ENCODE data around the gene AP2A1.
A peak's percentile ranks its signal among the peaks of the same experiment; 100 is the strongest.

Gene AP2A1

DNA sequence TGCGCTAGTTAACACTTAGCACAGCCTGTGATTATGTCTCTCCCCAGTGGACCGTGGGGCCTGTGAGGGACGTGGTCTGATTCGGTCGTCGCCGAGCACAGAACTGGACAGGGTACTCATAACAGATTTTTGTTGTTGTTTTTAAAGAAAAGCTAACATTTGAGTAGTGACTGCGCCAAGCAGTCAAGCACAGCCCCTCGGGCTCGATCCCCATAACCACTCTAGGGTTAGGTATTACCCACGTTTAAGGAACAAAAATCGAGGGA is 83.4 kb downstream of the AP2A1 start:
- Histone ChIP-seq H2AFZ (ENCODE audit: low read length, unreplicated experiment) (peak overlapping the region; percentile 14), H3K27me3 (ENCODE audit: insufficient read depth, low read length) (no peaks in the 10 kb centered on the region), H3K27ac (ENCODE audit: low read depth, low read length) (peak overlapping the region; percentile 97; the same call in 1 of the 2 replicates), H3K4me3 (ENCODE audit: low read depth, low read length) (peak overlapping the region; percentile 96), H3K4me1 (ENCODE audit: control insufficient read depth, insufficient read depth, low read length, unreplicated experiment) (peaks cover 18% of the 10 kb centered on the region), H3K36me3 (ENCODE audit: insufficient read depth, low read length) (no peaks in the 10 kb centered on the region), H3K79me2 (ENCODE audit: control insufficient read depth, insufficient read depth, low read length, unreplicated experiment) (peaks cover 26% of the 10 kb centered on the region)

DNA sequence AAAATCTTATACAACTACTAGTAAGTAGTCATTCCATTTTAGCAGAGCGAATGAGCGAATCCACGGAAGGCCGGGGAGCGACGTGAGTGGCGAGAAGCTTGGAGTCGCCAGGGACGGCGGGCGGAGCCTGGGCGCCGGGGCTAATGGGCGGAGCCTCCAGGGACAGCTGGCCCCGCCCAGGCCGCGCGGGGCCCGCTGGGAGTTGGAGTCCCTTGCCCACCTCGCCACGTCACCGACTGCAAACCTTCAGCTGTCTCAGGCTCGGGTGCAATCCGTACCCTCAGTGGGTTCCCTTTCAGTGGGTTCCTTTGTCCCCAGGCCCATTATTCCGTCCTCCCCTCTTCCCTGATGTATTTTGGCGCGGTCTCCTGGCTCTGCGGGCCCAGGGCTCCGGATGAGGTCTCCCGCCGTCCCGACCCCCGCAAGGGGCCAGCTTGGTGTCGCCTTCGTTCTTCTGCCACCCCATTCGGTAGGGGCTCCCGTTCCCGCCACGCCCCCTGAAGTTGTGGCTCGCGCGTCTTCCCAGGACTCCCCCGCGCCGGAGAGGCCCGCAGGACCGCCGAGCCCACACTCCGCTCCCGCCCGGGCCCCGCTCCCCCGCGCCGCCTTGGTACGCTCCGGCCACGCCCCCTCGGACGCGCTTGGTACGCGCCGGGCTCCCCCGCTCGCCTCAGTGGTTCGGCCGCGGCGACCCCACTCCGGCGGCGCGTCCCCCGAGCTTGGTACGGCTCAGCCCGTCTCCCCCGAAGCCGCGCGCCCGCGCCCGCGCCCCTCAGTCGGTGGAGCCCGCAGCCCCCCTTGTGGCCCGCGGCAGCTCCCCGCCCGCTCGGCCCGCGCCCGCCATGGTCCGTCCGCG is 83.9 kb downstream of the AP2A1 start, which contains the start of gene PTOV1:
Gene PTOV1 (plus strand): TSS at position 673 of the 856 bp plus-strand sequence.
- Histone ChIP-seq H3K79me2 (ENCODE audit: control insufficient read depth, insufficient read depth, low read length, unreplicated experiment) (peaks cover 26% of the 10 kb centered on the region), H3K36me3 (ENCODE audit: insufficient read depth, low read length) (no peaks in the 10 kb centered on the region), H3K27ac (ENCODE audit: low read depth, low read length) (peak within 1 kb of the TSS; percentile 97), H3K27me3 (ENCODE audit: insufficient read depth, low read length) (no peaks in the 10 kb centered on the region), H3K4me3 (ENCODE audit: low read depth, low read length) (peak within 1 kb of the TSS; percentile 96), H2AFZ (ENCODE audit: low read length, unreplicated experiment) (peak within 1 kb of the TSS; percentile 89), H3K4me1 (ENCODE audit: control insufficient read depth, insufficient read depth, low read length, unreplicated experiment) (peaks cover 18% of the 10 kb centered on the region)

DNA sequence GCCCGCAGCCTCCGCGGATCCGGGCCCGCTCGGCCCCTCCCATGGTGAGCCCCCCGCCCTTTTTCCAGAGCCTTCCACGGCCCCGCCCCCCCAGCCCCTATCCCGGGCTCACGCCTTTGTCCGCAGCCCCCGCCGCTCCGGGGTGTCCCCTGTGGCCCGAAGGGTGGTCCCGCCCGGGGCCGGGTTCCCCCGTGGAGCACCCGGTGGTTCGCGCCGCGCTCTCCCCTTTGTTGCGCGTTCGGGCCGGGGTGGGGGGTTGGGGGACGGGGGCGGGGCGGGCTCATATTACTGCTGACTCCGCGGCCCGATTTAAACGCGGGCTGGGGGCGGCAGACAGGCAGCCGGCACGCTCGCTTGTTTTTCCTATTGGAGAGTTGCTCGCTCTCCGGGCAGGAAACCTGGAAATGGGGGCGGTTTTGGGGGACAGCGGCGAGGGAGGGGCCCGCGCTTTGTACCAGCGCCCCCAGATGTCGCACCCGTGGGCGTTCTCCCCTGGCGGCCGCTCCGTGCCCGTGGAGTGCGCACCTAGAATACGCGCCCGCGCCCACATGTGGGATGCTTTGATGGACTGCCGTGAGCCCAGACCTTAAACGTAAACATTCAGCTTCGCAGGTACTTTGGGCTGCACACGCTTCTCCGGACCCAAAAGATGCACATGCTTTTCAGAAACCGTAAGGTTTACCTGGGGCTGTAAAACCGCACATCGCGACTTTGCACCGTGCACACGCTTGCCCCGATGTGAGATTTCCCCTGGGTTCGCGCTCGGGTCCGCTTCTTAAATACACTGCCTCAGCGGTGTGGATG is 84.9 kb downstream of the AP2A1 start:
- H3K79me2 ChIP-seq (ENCODE audit: control insufficient read depth, insufficient read depth, low read length, unreplicated experiment): peaks cover 26% of the 10 kb centered on the region
- peak overlapping the region; percentile 96 for H3K4me3 ChIP-seq (ENCODE audit: low read depth, low read length)
- H3K27ac ChIP-seq (ENCODE audit: low read depth, low read length): peak overlapping the region; percentile 97; the same call in 1 of the 2 replicates
- peaks cover 18% of the 10 kb centered on the region for H3K4me1 ChIP-seq (ENCODE audit: control insufficient read depth, insufficient read depth, low read length, unreplicated experiment)
- no peaks in the 10 kb centered on the region for H3K27me3 ChIP-seq (ENCODE audit: insufficient read depth, low read length)
- H3K36me3 ChIP-seq (ENCODE audit: insufficient read depth, low read length): no peaks in the 10 kb centered on the region
- H2AFZ ChIP-seq (ENCODE audit: low read length, unreplicated experiment): no peak overlapping the region

DNA sequence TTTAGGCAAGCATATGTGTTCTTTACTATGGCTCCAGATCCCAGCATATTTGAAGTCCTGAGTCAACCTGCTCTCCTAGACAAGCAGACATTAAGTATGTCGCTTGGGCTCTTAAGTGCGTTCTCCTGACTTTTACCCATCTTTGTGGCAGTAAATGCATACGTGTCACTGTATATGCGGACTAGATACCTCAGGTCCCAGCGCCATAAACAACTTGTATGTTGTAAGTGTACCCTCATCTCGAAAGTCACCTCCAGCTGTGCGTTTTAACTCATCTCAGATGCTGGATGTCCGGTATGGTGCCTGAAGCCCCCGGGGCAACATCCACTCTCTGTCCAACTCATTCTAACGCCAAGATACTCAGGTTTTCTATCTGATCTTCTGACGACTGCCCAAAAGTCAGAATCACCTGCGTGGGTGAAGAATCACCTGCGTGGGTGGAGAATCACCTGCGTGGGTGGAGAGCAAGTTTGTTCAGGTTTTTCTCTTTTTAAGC is 85.9 kb downstream of the AP2A1 start:
- Histone ChIP-seq H3K4me1 (ENCODE audit: control insufficient read depth, insufficient read depth, low read length, unreplicated experiment) (peaks cover 18% of the 10 kb centered on the region), H3K36me3 (ENCODE audit: insufficient read depth, low read length) (no peaks in the 10 kb centered on the region), H3K4me3 (ENCODE audit: low read depth, low read length) (peak overlapping the region; percentile 96), H2AFZ (ENCODE audit: low read length, unreplicated experiment) (no peak overlapping the region), H3K79me2 (ENCODE audit: control insufficient read depth, insufficient read depth, low read length, unreplicated experiment) (peaks cover 26% of the 10 kb centered on the region), H3K27ac (ENCODE audit: low read depth, low read length) (no peak overlapping the region), H3K27me3 (ENCODE audit: insufficient read depth, low read length) (no peaks in the 10 kb centered on the region)

DNA sequence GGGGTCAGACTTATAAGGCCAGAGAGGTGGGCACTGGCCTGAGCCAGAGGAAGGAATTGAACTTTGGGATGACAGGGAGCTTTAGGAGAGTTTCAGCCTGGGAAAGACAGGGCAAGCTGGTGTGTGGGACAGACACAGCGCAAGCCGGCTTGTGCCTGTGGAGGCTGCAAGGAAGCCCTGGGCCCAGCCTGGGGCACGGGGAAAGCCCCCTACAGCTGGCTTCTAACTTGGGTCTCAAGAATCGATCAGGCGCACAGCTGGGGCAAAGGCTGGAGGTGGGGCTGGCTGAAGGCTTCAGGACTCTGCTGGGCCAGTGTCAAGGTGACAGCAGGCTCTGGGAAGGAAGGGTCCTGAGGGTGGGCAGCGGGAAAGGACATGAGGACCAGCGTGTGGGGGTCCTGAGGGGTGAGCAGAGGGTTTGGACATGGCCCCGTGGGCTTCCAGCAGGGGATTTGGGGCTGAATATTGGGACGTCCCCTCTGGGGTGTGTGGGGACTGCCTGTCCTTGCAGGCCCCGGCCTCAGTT is 87.1 kb downstream of the AP2A1 start:
- H3K36me3 ChIP-seq (ENCODE audit: insufficient read depth, low read length): no peaks in the 10 kb centered on the region
- H3K27ac ChIP-seq (ENCODE audit: low read depth, low read length): no peak overlapping the region
- H3K79me2 ChIP-seq (ENCODE audit: control insufficient read depth, insufficient read depth, low read length, unreplicated experiment): peaks cover 26% of the 10 kb centered on the region
- H3K4me1 ChIP-seq (ENCODE audit: control insufficient read depth, insufficient read depth, low read length, unreplicated experiment): peaks cover 16% of the 10 kb centered on the region
- no peaks in the 10 kb centered on the region for H3K27me3 ChIP-seq (ENCODE audit: insufficient read depth, low read length)
- no peak overlapping the region for H3K4me3 ChIP-seq (ENCODE audit: low read depth, low read length)
- H2AFZ ChIP-seq (ENCODE audit: low read length, unreplicated experiment): no peak overlapping the region

DNA sequence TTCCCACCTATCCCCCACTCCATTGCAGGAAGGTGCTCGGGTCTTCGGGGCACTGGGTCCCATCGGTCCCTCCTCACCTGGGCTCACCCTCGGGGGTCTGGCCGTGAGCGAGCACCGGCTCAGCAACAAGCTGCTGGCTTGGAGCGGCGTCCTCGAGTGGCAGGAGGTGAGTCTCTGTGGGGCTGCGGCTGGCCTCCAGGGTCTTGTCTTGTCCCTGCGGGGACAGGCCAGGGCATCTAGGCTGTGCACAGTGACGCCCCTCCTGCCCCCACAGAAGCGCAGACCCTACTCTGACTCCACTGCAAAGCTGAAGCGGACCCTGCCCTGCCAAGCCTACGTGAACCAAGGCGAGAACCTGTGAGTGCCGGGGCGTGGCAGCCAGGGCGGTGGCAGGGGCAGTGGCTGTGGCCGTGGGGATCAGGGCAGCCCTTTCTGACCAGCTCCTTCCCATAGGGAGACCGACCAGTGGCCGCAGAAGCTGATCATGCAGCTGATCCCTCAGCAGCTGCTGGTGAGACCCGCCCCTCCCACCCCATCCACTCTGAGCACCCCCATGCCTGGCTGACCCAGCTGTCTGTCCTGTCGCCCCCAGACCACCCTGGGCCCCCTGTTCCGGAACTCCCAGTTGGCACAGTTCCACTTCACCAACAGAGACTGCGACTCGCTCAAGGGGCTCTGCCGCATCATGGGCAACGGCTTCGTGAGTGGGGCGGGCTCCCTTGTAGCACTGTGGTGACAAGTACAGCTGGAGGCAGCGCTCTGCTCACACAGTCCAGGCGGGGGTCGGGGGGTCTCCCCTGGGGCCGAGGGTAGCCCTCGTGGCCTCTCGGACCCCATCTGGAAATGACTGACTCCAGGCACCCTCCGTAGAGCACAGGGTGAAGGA is 87.8 kb downstream of the AP2A1 start:
- Histone ChIP-seq H3K4me1 (ENCODE audit: control insufficient read depth, insufficient read depth, low read length, unreplicated experiment) (peaks cover 20% of the 10 kb centered on the region), H3K27ac (ENCODE audit: low read depth, low read length) (no peak overlapping the region), H3K79me2 (ENCODE audit: control insufficient read depth, insufficient read depth, low read length, unreplicated experiment) (peaks cover 26% of the 10 kb centered on the region), H2AFZ (ENCODE audit: low read length, unreplicated experiment) (no peak overlapping the region), H3K4me3 (ENCODE audit: low read depth, low read length) (no peak overlapping the region), H3K27me3 (ENCODE audit: insufficient read depth, low read length) (no peaks in the 10 kb centered on the region), H3K36me3 (ENCODE audit: insufficient read depth, low read length) (no peaks in the 10 kb centered on the region)

DNA sequence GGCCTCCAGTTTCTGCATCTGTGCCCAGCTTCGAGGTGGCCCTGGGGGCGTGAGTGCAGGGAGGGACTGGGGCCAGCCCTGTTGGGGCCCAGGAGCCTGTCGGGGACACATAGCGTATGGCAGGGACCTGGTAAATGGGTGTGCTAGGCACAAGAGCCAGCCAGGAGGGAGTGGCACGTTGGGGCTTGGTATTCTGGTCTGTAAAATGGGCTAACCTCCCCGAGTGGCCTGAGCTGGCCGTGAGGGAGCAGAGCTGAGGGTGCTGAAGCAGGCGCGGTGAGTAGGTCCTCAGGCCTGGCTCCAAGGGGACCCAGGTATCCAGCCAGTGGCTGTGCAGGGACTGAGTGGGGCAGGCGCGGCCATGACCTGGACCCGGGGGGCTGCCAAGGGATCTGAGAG is 88.5 kb downstream of the AP2A1 start:
- H3K36me3 ChIP-seq (ENCODE audit: insufficient read depth, low read length): no peaks in the 10 kb centered on the region
- no peak overlapping the region for H3K27ac ChIP-seq (ENCODE audit: low read depth, low read length)

DNA sequence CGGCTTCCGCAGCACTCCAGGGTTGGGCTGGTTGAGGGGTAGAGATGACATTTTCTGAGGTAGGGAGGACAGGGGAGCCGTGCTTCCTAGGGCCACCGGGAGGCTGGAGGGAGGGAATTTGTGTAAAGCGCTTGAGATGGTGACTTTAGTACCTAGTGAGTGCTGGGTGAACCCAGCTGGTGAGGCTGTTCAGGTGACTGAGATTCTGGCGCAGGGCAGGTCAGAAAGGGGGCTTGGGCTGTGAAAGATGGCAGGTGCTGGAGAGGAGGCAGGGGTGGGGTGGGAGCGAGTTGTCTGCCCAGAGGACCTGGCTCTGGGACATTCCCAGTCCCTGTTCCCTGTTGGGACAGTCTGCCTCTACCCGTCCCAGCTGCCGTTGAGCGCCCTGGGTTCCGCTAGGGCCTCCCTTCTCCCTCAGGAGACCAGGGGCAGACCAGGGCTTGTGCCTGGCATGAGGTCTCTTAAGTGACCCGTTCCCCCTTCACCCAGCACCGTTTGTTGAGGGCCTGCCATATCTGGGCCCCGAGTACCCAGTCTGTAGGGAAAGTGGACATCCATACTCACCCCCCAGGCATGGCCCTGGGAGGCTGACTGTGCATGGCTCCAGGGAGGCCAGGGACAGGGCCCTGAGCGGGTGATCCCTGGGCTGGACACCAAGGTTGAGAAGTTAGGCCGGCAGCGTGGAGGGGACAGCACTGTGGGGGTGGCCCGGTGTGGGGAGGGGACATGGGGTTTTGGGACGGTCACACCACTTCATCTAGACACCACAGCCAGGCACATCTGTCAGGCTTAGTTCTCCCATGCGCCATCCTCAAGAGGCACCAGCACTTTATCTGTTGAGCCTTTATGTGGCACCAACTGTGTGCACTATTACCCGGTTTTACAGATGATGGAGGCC is 89.1 kb downstream of the AP2A1 start:
- H3K4me3 ChIP-seq (ENCODE audit: low read depth, low read length): no peak overlapping the region
- H3K27ac ChIP-seq (ENCODE audit: low read depth, low read length): no peak overlapping the region
- no peaks in the 10 kb centered on the region for H3K36me3 ChIP-seq (ENCODE audit: insufficient read depth, low read length)
- H3K79me2 ChIP-seq (ENCODE audit: control insufficient read depth, insufficient read depth, low read length, unreplicated experiment): peaks cover 21% of the 10 kb centered on the region
- no peak overlapping the region for H2AFZ ChIP-seq (ENCODE audit: low read length, unreplicated experiment)
- peaks cover 23% of the 10 kb centered on the region for H3K4me1 ChIP-seq (ENCODE audit: control insufficient read depth, insufficient read depth, low read length, unreplicated experiment)
- H3K27me3 ChIP-seq (ENCODE audit: insufficient read depth, low read length): no peaks in the 10 kb centered on the region

More for the DNA sequence above, 88.5 kb downstream of the AP2A1 start:
- peaks cover 21% of the 10 kb centered on the region for H3K79me2 ChIP-seq (ENCODE audit: control insufficient read depth, insufficient read depth, low read length, unreplicated experiment)
- H3K4me1 ChIP-seq (ENCODE audit: control insufficient read depth, insufficient read depth, low read length, unreplicated experiment): peaks cover 23% of the 10 kb centered on the region
- no peaks in the 10 kb centered on the region for H3K27me3 ChIP-seq (ENCODE audit: insufficient read depth, low read length)
- H2AFZ ChIP-seq (ENCODE audit: low read length, unreplicated experiment): no peak overlapping the region
- no peak overlapping the region for H3K4me3 ChIP-seq (ENCODE audit: low read depth, low read length)

DNA sequence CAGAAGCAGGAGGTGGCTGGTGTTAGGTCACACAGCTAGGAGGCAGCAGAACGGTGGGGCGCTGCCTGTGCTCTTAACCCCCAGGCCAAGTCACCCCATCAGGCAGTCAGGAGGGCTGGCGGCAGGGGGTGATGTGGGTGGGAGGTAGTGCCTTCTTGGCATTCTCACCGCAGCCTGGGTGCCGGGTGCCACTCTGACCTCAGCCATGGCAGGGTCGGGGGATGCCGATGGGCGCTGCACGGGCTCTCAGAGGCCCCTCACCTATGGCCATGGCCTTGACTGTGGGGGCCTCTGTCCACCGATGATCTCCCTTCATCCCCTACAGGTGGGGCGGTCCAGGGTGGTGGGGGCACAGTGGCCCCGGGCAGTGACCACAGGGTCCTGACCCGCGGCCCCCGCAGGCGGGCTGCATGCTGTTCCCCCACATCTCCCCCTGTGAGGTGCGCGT is 89.8 kb downstream of the AP2A1 start:
- Histone ChIP-seq H3K36me3 (ENCODE audit: insufficient read depth, low read length) (no peaks in the 10 kb centered on the region), H2AFZ (ENCODE audit: low read length, unreplicated experiment) (no peak overlapping the region), H3K79me2 (ENCODE audit: control insufficient read depth, insufficient read depth, low read length, unreplicated experiment) (peaks cover 21% of the 10 kb centered on the region), H3K4me3 (ENCODE audit: low read depth, low read length) (no peak overlapping the region), H3K27me3 (ENCODE audit: insufficient read depth, low read length) (no peaks in the 10 kb centered on the region), H3K4me1 (ENCODE audit: control insufficient read depth, insufficient read depth, low read length, unreplicated experiment) (peaks cover 23% of the 10 kb centered on the region), H3K27ac (ENCODE audit: low read depth, low read length) (no peak overlapping the region)

Data from ACC112 (cell line).